HepG2 (cell line): ENCODE results near the gene LINC00237. TPM values are rescaled to one million over a fixed set of nuclear protein-coding genes. Genes with fewer than 3 reads are reported as not detected.
A peak's percentile ranks its signal among the peaks of the same experiment; 100 is the strongest.

Experiments
- ATF7 ChIP-seq, 2 experiments: fragments of 450-650 bp in 1 of 2; sonication (generic) in 1 of 2; formaldehyde crosslinking in 1 of 2; IDR thresholded peaks; 2 replicates each; pipeline versions ENCODE4 v1.4.0 to v1.6.1; 2016 to 2020; ENCODE audit warnings: antibody characterized with exemption in 1 of 2, mild to moderate bottlenecking in 1 of 2, missing genetic modification reagents in 1 of 2
- HOXA5 ChIP-seq: sonication (generic); formaldehyde crosslinking; IDR thresholded peaks from 2 replicates; pipeline ENCODE4 v1.4.0; 2020; ENCODE audit warnings: missing genetic modification reagents
- IRF2 ChIP-seq: IDR thresholded peaks from 2 replicates; pipeline ENCODE4 v1.6.1; 2018; ENCODE audit warnings: missing genetic modification reagents, missing compliant biosample characterization
- JDP2 ChIP-seq: sonication (generic); formaldehyde crosslinking; IDR thresholded peaks from 2 replicates; pipeline ENCODE4 v1.8.1; 2022; ENCODE audit warnings: missing genetic modification reagents, borderline replicate concordance
- KAT8 ChIP-seq: IDR thresholded peaks from 2 replicates; pipeline ENCODE4 v1.6.1; 2016; ENCODE audit warnings: missing genetic modification reagents, missing compliant biosample characterization
- MBNL3 ChIP-seq: fragments of 250-450 bp; sonication (Bioruptor Pico); conservative IDR thresholded peaks from 2 replicates; pipeline ENCODE4 v1.8.0; 2022; ENCODE audit warnings: mild to moderate bottlenecking, inconsistent platforms
- MEIS2 ChIP-seq: sonication (generic); formaldehyde crosslinking; IDR thresholded peaks from 2 replicates; pipeline ENCODE4 v1.9.0; 2021; ENCODE audit warnings: mild to moderate bottlenecking, missing genetic modification reagents
- RCOR2 ChIP-seq: IDR thresholded peaks from 2 replicates; pipeline ENCODE4 v1.6.1; 2016; ENCODE audit warnings: missing biosample characterization, missing genetic modification reagents
- SOX5 ChIP-seq: IDR thresholded peaks from 2 replicates; pipeline ENCODE4 v1.6.1; 2016; ENCODE audit warnings: borderline replicate concordance
- TCF7 ChIP-seq: sonication (generic); IDR thresholded peaks from 2 replicates; pipeline ENCODE4 v1.6.1; 2016; ENCODE audit warnings: antibody characterized with exemption, low read depth
- ZBTB21 ChIP-seq: sonication (generic); formaldehyde crosslinking; IDR thresholded peaks from 2 replicates; pipeline ENCODE4 v1.4.0; 2020; ENCODE audit warnings: missing genetic modification reagents
- ZC3H13 ChIP-seq: sonication (generic); formaldehyde crosslinking; IDR thresholded peaks from 2 replicates; pipeline ENCODE4 v1.8.1; 2023; ENCODE audit warnings: mild to moderate bottlenecking, missing genetic modification reagents, moderate library complexity
- ZNF510 ChIP-seq: sonication (generic); formaldehyde crosslinking; IDR thresholded peaks from 2 replicates; pipeline ENCODE4 v1.4.0; 2020; ENCODE audit warnings: low read depth, mild to moderate bottlenecking, missing genetic modification reagents
- polyA plus RNA-seq, 8 experiments: library from polyadenylated mRNA; depleted of rRNA in 3 of 8; stranded (reverse) in 7 of 8; unstranded in 1 of 8; fragments of >200 nt; fragmentation: Illumina TruSeq in 4 of 8; extraction: Trizol in 4 of 8; gene quantifications; 2 replicates each; pipeline versions ENCODE4 v1.2.1 to v1.2.3, GENCODE V29; 2011 to 2016; ENCODE audit warnings: low read depth in 4 of 8, missing spikeins in 1 of 8, mixed read lengths in 1 of 8; ENCODE audit not compliant: insufficient read depth in 1 of 8
- total RNA-seq, 5 experiments: library from RNA; depleted of rRNA; stranded (reverse); fragments of >200 nt; fragmentation: Illumina TruSeq; extraction: Trizol; gene quantifications; 2 replicates each; pipeline ENCODE4 v1.2.3, GENCODE V29; 2016; ENCODE audit warnings: low read depth in 1 of 5
- TF ChIP-seq, protein P1 (sequence below): sonication (generic); formaldehyde crosslinking; conservative IDR thresholded peaks from 2 replicates; pipeline ENCODE4 v1.8.1; 2023; ENCODE audit warnings: missing genetic modification reagents
- TF ChIP-seq, protein P2 (sequence below): sonication (generic); formaldehyde crosslinking; IDR thresholded peaks from 2 replicates; pipeline ENCODE4 v1.4.0; 2020; ENCODE audit warnings: missing genetic modification reagents, borderline replicate concordance
- TF ChIP-seq, protein P3 (sequence below): sonication (generic); IDR thresholded peaks from 2 replicates; pipeline ENCODE4 v1.6.1; 2016; ENCODE audit warnings: low read depth, borderline replicate concordance
- TF ChIP-seq, protein P4 (sequence below): IDR thresholded peaks from 2 replicates; pipeline ENCODE4 v1.6.1; 2016
- TF ChIP-seq, protein P5 (sequence below): sonication (generic); formaldehyde crosslinking; IDR thresholded peaks from 2 replicates; pipeline ENCODE4 v1.4.0; 2020; ENCODE audit warnings: missing genetic modification reagents

The LINC00237 gene
- total and polyA plus RNA-seq, 2 of the 13 experiments (the other 11 are each of a cell fraction or from before 2014, with no cell fraction given) = not detected

DNA sequence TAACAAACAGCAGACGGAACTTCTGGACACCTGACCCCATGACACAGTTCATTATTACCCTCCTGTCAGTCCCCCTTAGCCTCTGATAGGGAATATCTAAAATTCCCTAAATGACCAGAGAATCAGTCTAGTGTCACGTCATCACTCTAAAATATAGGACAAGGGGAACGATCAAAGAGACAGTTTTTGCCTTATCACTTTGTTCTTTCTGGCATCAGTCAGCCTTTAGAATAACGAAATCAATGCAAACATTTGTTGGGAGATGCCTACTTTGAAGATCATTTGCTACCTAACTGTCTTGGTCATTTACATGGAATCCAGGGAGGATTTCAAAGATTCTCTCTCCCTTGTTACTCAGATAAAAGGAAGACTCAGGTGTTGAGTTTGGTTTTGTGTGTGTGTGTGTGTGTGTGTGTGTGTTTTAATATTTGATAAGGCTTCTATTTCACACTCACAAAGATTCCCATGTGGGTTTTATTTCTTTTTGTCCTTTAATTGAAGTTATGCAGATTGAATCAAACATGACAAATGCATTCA is 28.3 kb downstream of the LINC00237 start (continued):
- TF ChIP-seq ZBTB21 (CRISPR knock-in tag) (peak; percentile 88), RCOR2 (peak; percentile 76), MEIS2 (CRISPR knock-in tag) (peak; percentile 43; the same call in 1 of the 2 replicates), HOXA5 (no peak), ZNF510 (no peak), TCF7 (peak; percentile 100), ZC3H13 (no peak), IRF2 (CRISPR knock-in tag) (0 out of 2 replicates have a peak, but pooled peaks have one; percentile 20), MBNL3 (no peak), JDP2 (CRISPR knock-in tag) (no peak; the same call in 1 of the 2 replicates), SOX5 (CRISPR knock-in tag) (peak; percentile 93), KAT8 (CRISPR knock-in tag) (peak; percentile 15; the same call in 1 of the 2 replicates), ATF7 (IDR thresholded peaks at IDR 0.05) (peak; percentile 52), ATF7 (CRISPR knock-in tag; IDR thresholded peaks at IDR 0.05) (no peak)
- TF ChIP-seq, protein P1, sequence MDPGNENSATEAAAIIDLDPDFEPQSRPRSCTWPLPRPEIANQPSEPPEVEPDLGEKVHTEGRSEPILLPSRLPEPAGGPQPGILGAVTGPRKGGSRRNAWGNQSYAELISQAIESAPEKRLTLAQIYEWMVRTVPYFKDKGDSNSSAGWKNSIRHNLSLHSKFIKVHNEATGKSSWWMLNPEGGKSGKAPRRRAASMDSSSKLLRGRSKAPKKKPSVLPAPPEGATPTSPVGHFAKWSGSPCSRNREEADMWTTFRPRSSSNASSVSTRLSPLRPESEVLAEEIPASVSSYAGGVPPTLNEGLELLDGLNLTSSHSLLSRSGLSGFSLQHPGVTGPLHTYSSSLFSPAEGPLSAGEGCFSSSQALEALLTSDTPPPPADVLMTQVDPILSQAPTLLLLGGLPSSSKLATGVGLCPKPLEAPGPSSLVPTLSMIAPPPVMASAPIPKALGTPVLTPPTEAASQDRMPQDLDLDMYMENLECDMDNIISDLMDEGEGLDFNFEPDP = no peak
- TF ChIP-seq, protein P2, sequence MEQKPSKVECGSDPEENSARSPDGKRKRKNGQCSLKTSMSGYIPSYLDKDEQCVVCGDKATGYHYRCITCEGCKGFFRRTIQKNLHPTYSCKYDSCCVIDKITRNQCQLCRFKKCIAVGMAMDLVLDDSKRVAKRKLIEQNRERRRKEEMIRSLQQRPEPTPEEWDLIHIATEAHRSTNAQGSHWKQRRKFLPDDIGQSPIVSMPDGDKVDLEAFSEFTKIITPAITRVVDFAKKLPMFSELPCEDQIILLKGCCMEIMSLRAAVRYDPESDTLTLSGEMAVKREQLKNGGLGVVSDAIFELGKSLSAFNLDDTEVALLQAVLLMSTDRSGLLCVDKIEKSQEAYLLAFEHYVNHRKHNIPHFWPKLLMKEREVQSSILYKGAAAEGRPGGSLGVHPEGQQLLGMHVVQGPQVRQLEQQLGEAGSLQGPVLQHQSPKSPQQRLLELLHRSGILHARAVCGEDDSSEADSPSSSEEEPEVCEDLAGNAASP (CRISPR knock-in tag) = peak; percentile 51; the same call in 1 of the 2 replicates
- TF ChIP-seq, protein P3, sequence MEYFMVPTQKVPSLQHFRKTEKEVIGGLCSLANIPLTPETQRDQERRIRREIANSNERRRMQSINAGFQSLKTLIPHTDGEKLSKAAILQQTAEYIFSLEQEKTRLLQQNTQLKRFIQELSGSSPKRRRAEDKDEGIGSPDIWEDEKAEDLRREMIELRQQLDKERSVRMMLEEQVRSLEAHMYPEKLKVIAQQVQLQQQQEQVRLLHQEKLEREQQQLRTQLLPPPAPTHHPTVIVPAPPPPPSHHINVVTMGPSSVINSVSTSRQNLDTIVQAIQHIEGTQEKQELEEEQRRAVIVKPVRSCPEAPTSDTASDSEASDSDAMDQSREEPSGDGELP = peak; percentile 41; the same call in 1 of the 2 replicates
- TF ChIP-seq, protein P4, sequence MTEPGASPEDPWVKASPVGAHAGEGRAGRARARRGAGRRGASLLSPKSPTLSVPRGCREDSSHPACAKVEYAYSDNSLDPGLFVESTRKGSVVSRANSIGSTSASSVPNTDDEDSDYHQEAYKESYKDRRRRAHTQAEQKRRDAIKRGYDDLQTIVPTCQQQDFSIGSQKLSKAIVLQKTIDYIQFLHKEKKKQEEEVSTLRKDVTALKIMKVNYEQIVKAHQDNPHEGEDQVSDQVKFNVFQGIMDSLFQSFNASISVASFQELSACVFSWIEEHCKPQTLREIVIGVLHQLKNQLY (CRISPR knock-in tag) = no peak
- TF ChIP-seq, protein P5, sequence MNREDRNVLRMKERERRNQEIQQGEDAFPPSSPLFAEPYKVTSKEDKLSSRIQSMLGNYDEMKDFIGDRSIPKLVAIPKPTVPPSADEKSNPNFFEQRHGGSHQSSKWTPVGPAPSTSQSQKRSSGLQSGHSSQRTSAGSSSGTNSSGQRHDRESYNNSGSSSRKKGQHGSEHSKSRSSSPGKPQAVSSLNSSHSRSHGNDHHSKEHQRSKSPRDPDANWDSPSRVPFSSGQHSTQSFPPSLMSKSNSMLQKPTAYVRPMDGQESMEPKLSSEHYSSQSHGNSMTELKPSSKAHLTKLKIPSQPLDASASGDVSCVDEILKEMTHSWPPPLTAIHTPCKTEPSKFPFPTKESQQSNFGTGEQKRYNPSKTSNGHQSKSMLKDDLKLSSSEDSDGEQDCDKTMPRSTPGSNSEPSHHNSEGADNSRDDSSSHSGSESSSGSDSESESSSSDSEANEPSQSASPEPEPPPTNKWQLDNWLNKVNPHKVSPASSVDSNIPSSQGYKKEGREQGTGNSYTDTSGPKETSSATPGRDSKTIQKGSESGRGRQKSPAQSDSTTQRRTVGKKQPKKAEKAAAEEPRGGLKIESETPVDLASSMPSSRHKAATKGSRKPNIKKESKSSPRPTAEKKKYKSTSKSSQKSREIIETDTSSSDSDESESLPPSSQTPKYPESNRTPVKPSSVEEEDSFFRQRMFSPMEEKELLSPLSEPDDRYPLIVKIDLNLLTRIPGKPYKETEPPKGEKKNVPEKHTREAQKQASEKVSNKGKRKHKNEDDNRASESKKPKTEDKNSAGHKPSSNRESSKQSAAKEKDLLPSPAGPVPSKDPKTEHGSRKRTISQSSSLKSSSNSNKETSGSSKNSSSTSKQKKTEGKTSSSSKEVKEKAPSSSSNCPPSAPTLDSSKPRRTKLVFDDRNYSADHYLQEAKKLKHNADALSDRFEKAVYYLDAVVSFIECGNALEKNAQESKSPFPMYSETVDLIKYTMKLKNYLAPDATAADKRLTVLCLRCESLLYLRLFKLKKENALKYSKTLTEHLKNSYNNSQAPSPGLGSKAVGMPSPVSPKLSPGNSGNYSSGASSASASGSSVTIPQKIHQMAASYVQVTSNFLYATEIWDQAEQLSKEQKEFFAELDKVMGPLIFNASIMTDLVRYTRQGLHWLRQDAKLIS (CRISPR knock-in tag) = no peak
